Suppressor macrophage treated with lipopolysaccharide for 1 hour (primary cell): Measurements from ENCODE around the gene MFAP3.
A peak's percentile ranks its signal among the peaks of the same experiment; 100 is the strongest.
"Not testable (repeated sequence)": the region's sequence is repeated elsewhere in the genome, so short reads cannot be mapped to it uniquely, and the experiment has no call there.

Source experiments
- DNase-seq, 3 donors: peaks; one replicate each; pipeline ENCODE4 v3.0.0-alpha.2; 2020 to 2022

MFAP3 gene

DNA sequence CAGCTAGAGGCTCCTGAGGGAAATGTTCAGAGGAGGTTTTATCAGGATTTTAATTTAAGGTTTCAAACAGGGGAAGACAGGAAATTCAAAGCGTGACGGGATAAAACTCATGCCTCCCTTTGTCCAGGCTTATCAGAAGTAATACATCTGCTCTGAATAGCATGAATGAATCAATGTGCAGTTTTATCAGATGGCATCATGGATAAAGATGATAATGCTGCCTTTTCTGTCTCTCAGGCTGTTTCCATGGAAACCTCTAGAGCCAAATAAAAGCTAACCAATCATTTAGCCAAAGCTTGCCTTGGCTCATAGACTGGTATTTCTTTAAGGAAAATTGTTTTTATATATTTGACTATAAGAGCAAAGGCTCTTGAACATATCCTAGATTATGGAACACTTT is 16.4 kb downstream of the MFAP3 start:
- DNase-seq, result no peak

DNA sequence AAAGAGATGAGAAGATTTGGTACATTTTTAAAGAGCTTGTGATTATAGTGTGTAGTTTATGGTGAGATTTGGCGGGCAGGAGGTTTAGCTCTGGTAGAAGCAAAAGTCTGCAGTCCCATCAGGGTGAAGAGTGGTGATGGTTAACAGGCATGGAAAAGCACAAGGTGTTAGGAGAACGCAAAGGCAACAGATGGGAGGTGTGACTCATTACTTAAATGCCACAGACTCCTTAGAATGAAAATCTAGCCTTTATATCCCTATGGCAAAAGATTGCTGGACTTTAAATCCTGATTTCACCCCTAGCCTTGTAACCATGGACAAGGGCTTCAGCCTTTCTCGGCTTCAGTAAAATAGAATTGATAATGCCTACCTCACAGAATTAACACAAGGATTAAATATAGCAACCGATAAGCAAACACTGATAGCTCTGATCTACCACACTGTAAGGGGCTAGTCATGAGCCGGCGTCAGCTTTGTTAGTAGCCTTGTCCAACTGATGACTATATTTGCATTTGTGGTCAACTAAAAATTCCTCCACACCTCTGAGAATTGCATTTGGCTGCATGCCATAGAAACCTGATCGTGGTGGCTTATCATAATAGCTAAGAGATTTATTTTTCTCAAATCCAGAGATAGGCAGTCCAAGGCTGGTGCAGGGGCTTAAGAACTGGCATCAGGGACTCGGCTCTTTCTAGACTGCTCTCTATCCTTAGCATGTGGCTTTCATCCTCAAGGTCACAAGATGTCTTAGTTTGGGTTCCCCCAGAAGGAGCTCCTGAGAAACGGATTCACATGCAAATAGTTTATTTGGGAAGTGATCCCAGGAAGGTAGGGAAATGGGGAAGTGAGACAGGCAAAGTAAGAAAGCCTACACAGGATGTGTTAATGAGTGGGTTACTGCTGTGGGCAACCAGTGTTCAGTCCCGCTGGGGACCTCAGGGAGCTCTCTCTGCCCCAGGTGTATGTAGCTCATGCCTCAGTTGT is 19.6 kb downstream of the MFAP3 start:
- DNase-seq, result peak; percentile 9 to 38 (median 22)

DNA sequence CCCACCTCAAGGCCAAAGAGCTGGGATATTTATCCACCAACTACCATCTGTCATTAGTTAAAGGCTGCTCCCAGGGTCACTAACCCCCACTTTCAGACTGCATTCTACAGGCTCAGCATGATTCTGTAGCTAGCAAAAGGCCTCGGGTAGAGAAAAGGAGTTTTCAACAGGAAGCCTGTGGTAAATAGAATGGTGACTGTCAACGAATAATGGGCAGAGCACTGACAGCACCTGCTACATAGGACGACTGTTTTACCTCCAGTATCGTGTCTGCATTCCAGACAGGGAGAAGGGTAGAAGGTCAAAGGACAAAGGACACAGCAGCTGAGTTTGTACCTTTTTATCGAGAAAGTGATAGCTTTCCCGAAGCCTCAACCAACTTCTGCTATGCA is 20.3 kb downstream of the MFAP3 start:
- no peak for DNase-seq

DNA sequence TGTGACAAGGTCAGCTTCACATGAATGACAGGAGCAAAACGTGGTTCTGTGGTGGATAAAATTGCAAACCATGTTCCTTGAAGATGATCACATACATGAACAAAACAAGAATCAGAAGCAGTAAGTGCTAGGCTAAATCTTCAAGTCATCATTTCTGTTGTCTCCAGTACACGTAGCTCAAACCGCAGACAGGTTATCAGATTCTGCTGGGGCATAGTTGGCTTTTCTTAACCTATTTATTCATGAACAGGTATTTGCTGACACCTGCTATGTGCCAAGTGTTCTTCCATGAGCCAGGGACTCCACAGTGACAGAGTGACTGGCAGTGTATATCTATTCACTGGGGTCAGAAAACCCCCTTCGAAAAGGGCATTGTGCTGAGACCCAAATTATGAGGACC is 20.8 kb downstream of the MFAP3 start:
- DNase-seq, result no peak

DNA sequence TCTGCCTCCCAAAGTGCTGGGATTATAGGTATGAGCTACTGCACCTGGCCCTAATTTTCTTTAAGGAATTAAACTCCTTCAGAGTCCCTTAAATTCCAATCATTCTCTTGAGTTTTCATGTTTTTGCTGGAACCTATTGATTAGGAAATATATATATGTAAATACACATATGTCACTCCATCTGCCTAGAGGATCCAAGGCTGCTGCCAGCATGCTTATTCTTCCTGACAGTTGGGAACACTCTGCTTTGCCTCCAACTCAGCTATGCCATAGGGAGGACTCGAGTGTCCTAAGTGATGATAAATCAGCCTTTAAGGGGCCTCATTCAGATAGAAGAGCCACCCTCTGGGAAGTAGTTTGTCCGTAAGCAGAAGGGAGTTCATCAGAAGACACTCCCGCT is 21.8 kb downstream of the MFAP3 start:
- DNase-seq, result no peak

DNA sequence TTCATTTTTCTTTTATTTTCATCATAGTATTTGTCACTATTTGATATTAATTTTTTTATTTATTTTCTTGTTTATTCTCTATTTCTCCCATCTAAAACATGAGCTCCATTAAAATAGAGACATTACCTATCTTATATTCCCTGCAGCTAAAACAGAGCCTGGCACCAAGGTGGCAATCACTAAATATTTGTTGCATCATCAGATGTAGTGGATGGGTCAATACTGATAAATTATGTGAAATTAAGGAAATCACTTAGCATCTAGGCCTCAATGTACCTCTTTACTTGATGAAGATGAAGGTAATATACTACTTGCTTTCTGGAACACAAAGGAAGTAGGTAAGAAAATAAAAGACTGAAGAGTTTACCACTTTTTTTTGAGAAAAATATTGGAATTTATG is 24.6 kb downstream of the MFAP3 start:
- DNase-seq, result no peak

DNA sequence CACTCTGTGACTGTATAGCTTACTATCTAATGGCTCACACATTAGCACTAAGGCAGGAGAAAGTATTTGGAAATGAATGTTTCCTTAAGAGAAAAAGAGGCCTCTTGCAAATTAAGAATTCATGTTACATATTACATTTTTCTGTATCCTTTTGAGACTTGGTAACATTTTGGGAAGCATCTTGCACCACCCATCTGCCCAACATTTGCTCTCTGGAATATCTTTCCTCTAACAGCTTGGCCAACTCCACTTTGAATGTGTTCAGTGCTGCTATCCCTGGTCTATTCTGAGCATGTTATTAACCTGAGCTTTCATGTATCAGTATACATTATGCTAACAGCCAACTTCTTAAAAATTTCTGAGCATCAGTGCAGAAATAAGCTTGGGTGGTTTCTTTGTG is 27.2 kb downstream of the MFAP3 start:
- no peak for DNase-seq

DNA sequence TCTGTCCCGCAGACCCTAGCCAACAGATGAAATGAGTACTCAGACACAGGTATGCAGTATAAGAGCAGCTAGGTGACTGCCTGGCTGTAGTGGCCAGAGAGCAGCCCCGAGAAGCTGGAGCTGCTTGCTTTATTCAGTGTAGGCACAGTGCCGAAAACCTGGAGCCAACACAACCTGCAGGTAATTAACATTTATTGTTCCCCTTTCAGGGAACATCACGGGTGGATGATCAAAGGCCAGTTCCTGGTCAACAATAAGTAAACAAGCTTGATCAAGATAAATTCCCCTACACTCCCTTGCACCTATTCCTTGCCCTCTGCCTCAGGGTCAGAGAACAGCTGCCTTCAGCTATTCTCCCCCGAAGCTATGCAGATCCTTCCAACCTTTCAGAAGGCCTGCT is 31.1 kb downstream of the MFAP3 start:
- not testable (repeated sequence) for DNase-seq

DNA sequence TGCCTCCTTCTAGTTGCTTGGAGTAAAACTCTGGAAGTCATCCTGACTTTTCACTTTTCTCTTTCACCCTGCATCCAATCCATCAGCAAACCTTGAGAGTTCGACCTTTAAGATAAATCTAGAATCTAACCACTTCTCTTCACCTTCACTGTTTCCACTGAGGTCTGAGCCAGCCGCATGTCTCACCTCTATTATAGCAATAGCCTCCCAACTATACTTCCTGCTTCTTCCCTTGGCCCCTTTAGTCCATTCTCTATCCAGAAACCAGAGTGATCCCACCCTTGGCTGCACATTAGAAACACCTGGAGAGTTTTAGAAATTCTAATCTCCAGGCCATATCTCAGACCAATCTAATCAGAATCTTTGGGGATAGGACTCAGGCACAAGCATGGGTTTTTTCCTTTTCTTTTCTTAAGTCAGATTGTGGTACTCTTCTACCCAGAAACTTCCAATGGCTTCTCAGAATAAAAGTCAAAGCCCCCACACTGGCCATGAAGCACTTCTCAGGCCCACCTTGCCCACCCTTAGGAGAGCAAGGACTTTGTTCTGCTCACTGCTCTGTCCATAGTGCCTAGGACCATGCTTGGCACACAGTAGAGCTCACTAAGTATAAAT is 33.1 kb downstream of the MFAP3 start:
- no peak for DNase-seq

DNA sequence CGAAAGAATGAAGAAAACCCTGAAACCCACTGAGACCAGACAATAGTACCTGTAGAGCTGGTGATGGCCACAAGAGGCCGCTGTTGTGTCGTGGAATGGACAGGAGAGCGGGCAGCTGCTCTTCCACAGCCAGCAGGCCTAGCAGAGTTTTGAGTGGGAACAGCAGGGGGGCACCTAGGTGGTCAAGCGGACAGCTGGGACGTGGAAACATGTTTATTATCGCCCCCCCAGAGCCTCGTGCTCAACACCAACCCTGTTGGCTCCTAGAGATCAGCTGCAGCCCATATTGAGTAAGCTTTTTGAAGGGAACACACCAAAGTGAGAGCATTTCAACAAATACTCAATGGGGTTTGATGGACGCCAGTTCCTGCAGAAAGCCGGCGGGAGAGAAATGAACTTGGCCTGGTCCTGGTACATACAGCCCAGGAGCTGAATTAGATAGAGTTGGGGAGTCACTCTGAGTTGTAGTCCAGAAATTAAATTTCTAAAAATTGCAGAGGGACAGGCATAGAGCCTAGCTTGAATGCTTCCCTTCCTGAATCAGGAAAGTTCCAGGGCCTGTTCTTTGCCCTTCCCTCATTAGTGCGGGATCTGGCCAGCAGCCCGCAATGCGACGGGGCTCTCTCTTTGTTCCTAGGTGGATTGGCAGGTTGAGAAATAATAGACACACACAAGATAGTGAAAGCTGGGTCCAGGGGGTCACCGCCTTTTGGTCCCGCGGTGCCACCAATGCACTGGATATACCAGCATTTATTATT is 33.8 kb downstream of the MFAP3 start:
- peak; percentile 82 to 87 (median 86) for DNase-seq

DNA sequence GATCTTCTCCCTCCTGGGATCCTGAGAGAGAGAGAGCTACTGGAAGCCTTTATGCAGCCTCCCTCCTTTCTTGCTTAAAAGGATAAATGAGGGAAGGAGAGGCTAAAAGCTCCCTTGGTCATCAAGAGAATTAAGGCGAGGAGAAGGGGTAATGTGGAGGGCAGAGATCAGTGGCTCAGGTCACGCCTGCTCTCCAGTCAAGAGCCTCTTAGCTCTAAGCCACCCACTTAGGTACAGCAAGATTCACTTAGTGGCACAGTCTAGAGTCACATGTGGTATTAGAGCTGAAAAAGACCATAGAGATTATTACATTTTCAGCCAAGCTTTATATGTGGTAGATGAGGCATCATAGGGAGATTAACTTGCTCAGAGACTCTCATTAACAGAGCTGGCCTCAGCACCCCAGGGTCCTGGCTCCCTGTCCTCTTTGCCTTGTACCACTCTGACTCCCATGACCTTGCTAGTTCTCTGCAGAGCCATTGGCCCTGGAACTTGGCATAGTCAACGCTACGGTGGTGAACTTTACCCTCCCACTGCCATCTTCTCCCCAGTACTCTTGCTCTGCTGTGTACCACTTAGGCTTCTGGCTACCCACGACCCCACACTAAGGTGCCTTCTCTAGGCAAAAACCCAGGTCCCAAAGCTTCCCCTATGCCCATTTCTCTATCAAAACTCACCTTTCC is 37.6 kb downstream of the MFAP3 start:
- no peak for DNase-seq

DNA sequence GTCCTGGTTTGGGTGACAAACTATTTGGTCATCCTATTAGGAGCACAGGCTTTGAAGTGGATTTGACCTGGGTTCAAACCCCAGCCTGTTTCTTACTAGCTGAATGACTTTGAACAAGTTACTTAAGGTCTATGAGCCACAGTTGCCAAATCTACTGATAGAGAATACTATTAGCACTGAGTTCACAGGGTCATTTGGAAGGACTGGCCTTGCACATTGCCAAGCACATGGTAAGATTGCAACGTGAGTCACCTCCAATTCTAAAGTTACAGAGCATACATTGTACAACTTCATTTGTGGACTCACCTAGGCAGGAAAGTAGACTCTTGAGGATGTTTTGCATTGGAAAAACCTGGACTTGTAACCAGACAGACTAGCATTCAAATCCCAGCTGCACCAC is 38.9 kb downstream of the MFAP3 start:
- peak in 1 of 3 donors; percentile 3 for DNase-seq

DNA sequence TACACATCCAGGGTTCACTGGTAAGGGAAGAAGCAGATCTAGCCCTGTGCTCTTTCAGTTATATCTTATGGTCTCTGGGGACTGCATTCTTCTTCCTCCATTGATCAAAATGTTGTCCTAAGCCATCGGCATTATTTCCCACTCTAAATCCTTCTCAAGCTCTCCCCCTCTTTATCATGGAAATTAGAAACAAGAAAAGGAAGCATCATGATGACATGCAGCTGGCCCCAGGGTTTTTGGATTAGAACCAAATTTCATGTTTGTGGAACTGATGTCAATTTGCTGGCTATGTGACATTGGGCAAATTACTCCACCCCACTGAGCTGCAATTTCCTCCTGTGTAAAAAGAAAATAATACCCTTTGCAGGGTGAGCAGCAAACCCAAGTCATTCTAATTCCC is 39.5 kb downstream of the MFAP3 start:
- no peak for DNase-seq

DNA sequence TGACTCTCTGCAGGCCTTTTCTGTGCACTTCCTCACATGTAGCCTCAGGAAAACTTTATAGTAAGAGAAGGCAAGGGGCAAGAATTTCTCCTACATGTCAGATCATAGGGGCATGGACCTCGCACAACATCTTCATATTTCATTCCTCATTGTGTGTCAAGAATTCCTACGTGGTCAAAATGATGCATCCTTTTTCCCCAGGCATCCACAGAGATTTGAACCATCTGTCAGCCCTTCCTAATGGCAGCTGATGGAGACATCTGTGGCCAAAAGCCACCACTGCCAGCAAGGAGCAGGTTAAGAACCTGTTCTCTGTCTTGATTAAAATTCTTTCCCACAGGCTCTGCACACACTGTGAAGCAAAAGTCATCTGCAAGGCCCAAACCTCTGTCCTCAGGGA is 42.5 kb downstream of the MFAP3 start:
- no peak for DNase-seq

DNA sequence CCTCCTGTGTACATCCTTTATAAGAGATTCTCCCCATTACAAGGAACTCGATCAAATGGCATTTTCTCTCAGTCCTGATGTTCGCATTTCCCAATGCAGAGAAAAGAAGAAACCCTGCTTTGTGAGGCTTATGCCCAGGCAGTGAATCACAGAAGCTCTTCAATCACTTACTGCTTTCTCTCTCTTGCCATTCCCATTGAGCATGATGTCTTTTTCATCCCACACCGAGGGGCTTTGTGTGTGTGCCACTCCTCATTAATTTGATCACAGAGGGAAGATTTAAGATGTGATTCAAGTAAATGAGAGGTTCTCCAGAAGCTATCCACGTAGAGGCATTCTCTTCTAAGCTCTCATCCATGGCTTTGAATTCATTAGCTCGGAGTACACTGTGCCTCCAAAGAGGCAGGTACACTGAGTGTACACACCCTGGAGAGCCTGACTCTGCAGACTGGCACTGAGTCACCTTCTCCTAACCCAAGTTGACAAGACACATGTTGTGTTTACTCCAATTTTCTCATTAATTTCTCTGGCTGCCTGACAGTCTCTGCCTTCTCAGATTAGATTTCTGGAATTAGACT is 45.4 kb downstream of the MFAP3 start:
- DNase-seq, result no peak

DNA sequence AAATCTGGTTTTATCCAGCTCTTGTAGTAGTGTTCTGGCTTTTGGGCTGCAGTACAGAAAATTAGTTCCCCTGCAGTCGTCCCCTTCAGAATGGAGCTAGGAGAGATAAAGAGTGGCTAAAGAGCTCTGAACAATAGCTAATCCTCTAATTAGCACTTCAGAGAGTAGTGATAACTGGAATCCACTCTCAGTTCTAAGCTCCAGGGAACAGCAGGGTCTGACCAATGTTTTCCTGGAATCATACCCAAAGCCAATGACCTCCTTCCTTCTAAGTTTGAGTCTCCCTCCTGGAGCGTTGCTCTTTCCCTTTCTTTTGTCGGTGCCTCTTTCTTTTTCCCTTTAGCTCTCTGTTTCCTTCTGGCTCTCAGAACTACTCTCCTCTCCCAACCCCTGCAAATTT is 47.4 kb downstream of the MFAP3 start:
- DNase-seq, result no peak

DNA sequence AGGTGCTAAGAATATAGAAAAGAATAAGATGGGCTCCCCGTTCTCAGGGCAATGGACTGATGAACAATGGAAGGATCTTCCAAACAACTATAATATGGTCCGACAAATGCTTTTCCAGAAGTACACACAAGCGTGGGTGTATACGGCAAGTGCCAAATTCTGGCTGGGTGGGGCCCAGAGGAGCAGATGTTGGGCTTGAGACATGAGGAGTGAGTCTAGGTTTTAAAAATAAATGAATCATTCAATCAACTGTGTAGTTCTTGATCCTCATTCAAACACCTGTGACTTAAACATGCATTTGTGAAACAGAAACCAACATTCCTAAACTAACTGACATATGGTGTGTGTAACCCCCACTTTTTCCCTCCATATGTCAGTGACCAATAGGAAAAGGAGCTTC is 47.9 kb downstream of the MFAP3 start:
- DNase-seq, result no peak

DNA sequence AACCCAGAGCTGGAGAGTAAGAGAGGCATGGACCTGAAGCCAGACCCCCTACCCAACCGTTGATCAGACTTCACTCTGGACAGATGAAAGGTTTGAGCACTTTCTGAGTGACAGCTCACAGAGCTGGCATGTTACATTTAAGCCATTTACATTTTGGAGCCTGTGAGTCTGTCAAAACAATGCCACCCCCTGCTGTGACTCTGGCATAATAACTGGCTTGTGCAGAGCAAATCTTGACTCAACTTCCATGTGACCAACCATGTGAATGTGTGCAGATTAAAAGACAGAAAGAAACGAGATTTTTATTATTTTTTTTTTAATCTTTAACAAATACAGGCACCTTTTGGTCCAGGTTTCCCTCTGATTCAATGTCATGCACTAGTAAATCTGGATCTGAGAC is 48.5 kb downstream of the MFAP3 start:
- DNase-seq, result no peak

DNA sequence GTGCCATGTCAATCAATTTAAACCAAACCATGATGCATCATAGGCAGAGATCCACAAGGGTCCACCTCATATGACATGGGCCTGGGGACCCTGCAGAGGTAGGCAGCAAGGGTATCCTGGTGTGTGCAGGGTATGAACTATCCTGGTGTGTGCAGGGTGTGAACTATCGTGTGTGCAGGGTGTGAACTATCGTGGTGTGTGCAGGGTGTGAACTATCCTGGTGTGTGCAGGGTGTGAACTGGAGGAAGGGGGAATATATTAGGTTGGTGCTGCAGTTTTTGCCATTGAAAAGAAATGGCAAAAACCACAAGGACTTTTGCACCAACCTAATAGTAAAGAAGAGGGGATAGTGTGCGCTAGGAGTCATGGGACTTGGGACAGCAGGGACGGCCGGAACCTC is 50.0 kb downstream of the MFAP3 start:
- no peak for DNase-seq

DNA sequence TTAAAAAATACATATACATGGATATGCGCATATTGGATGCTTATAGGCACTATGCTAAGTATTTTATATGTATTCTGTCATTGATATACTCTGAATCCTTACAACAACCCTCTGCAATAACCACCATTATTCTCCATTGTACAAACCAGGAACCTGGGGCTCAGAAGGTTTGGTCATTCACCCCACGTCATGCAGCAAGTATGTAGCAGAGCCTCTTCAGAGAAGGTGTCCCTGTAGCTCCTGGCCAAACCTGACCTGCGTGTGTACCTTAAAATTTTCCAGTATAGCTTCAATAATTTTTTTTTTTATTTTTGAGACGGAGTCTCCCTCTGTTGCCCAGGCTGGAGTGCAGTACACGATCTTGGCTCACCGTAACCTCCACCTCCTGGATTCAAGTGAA is 51.9 kb downstream of the MFAP3 start:
- no peak for DNase-seq

DNA sequence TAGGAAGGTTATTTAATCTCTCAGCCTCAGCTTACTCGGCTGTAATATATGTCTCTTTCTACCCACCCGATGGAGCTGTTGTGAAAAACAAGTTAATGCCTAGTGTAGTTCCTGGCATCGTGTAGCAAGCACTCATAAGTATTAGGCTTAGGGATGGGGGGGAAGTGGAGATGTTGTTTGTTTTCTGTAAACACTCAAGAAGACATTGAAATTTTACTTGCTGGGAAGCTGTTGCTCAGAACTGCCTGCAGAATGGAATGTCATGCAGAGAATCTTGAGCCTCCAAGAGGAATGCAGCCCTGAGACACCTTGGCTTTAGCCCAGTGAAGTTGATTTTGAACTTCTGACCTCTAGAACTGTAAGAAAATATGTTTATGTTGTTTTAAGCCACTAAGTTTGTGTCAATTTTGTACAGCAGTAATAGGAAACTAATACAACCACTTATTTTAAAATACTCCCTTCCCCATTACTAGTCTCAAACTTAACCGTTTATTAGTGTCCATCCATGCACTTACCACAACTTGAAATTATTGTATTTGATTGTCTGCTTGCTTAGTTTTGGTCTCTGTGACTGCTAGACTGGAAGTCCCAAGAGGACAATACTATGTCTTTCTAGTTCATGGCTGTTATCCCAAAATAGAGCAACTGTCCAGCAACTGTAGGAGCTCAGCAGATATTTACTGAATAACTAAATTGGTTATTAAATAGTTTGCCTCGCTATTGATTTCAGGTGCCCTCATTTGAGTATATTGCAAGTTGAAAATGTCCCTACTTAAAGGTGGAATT is 53.8 kb downstream of the MFAP3 start:
- DNase-seq, result no peak

DNA sequence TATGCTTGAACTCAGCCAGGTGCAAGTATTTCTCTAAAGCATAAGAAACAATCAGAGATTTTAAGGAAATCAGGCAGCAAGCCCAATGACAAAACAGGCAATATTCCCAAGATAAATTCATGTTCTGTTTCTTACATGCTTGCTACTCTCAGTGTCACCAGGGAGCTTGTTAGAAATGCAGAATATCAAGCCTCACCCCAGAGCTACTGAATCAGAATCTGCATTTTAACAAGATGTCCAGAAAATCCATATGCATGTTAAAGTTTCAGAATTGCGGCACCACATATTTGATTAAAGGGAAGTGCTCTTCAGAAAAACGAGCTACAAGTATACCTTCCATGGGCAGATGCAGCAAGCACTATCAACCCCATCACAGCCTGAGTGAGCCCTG is 54.4 kb downstream of the MFAP3 start:
- no peak for DNase-seq
